Measurements from ENCODE around the gene XPO4.

- TF ChIP-seq CTCF (IDR thresholded peaks at IDR 0.05; ENCODE audit: low read depth, low read length, poor library complexity, severe bottlenecking) (no peak), EZH2phosphoT487 (IDR thresholded peaks at IDR 0.05; ENCODE audit: borderline replicate concordance, low read length) (no peak)
These were observed 87.1 kb downstream of the XPO4 start for GRCh38 chr13:20815464-20815863.

Data from DOHH2 (cell line).